HEK293 (cell line): ENCODE results near the gene ILKAP.

Source experiments
- CTCF ChIA-PET: fragments of 350-600 bp; formaldehyde crosslinking; extraction: SDS; loops from one replicate; lab custom pipeline; 2021; ENCODE audit warnings: antibody characterized with exemption; lab: Yijun Ruan, JAX
- POLR2A ChIA-PET: fragments of 300-600 bp; formaldehyde crosslinking; extraction: SDS; loops from one replicate; lab custom pipeline; 2020; ENCODE audit warnings: antibody characterized with exemption, inconsistent platforms; lab: Yijun Ruan, JAX
- H3K27ac ChIP-seq: fragments of 200-500 bp; sonication (Bioruptor generic); 2 replicates; pipeline ENCODE4 v1.5.1; 2014; ENCODE audit warnings: low read depth, low read length, control low read depth, inconsistent platforms; ENCODE audit errors: extremely low read depth
- H3K36me3 ChIP-seq, 2 experiments: fragments of 200-500 bp in 1 of 2; sonication (Bioruptor generic) in 1 of 2; 1 replicate in 1 of 2; 2 replicates in 1 of 2; pipeline ENCODE4 v1.5.1; 2014 to 2017; ENCODE audit warnings: inconsistent platforms in 2 of 2, low read length in 2 of 2; ENCODE audit not compliant: control insufficient read depth in 2 of 2, insufficient read depth in 1 of 2
- H3K4me1 ChIP-seq: fragments of 200-500 bp; sonication (Bioruptor generic); 2 replicates; pipeline ENCODE4 v1.5.1; 2014; ENCODE audit warnings: mild to moderate bottlenecking, low read length, inconsistent platforms; ENCODE audit not compliant: control insufficient read depth, insufficient read depth
- H3K4me3 ChIP-seq: 2 replicates; pipeline ENCODE4 v1.5.1; 2011; ENCODE audit warnings: low read depth, mild to moderate bottlenecking, control low read depth, low read length, moderate library complexity
- H3K9me3 ChIP-seq: fragments of 200-500 bp; sonication (Bioruptor generic); 2 replicates; pipeline ENCODE4 v1.5.1; 2014; ENCODE audit warnings: low read depth, low read length, inconsistent platforms; ENCODE audit not compliant: control insufficient read depth, insufficient read depth
- IKZF3 ChIP-seq: fragments of 450-650 bp; IDR thresholded peaks from 2 replicates; pipeline ENCODE4 v1.5.0; 2018; ENCODE audit warnings: missing biosample characterization, mild to moderate bottlenecking, missing genetic modification characterization, moderate library complexity
- KLF8 ChIP-seq: fragments of 450-650 bp; formaldehyde crosslinking; IDR thresholded peaks from 2 replicates; pipeline ENCODE4 v1.5.1; 2016; ENCODE audit warnings: missing biosample characterization, missing genetic modification characterization
- REPIN1 ChIP-seq: fragments of 450-650 bp; formaldehyde crosslinking; IDR thresholded peaks from 2 replicates; pipeline ENCODE4 v1.5.1; 2017; ENCODE audit warnings: missing biosample characterization, missing genetic modification characterization, low read depth
- SALL2 ChIP-seq: fragments of 450-650 bp; formaldehyde crosslinking; IDR thresholded peaks from 2 replicates; pipeline ENCODE4 v1.5.0; 2017; ENCODE audit warnings: missing biosample characterization, mild to moderate bottlenecking, missing genetic modification characterization, borderline replicate concordance
- ZBTB20 ChIP-seq: fragments of 450-650 bp; formaldehyde crosslinking; IDR thresholded peaks from 2 replicates; pipeline ENCODE4 v1.5.1; 2016; ENCODE audit warnings: missing biosample characterization, missing genetic modification characterization
- ZBTB6 ChIP-seq: fragments of 450-650 bp; formaldehyde crosslinking; IDR thresholded peaks from 2 replicates; pipeline ENCODE4 v1.5.1; 2017; ENCODE audit warnings: missing biosample characterization, missing genetic modification characterization
- ZFHX2 ChIP-seq: fragments of 450-650 bp; formaldehyde crosslinking; conservative IDR thresholded peaks from 2 replicates; pipeline ENCODE4 v1.5.1; 2016; ENCODE audit warnings: missing biosample characterization, missing genetic modification characterization
- ZNF138 ChIP-seq: fragments of 450-650 bp; formaldehyde crosslinking; IDR thresholded peaks from 2 replicates; pipeline ENCODE4 v1.5.1; 2016; ENCODE audit warnings: missing biosample characterization, missing genetic modification characterization, borderline replicate concordance
- ZNF157 ChIP-seq: fragments of 450-650 bp; formaldehyde crosslinking; IDR thresholded peaks from 2 replicates; pipeline ENCODE4 v1.5.1; 2016; ENCODE audit warnings: missing biosample characterization, missing genetic modification characterization
- ZNF174 ChIP-seq: fragments of 450-650 bp; formaldehyde crosslinking; IDR thresholded peaks from 2 replicates; pipeline ENCODE4 v1.5.0; 2017; ENCODE audit warnings: missing biosample characterization, mild to moderate bottlenecking, missing genetic modification characterization
- ZNF311 ChIP-seq: fragments of 450-650 bp; formaldehyde crosslinking; IDR thresholded peaks from 2 replicates; pipeline ENCODE4 v1.5.1; 2017; ENCODE audit warnings: missing biosample characterization, missing genetic modification characterization, borderline replicate concordance
- ZNF335 ChIP-seq: fragments of 450-650 bp; formaldehyde crosslinking; conservative IDR thresholded peaks from 2 replicates; pipeline ENCODE4 v1.5.1; 2016; ENCODE audit warnings: missing biosample characterization, missing genetic modification characterization
- ZNF37A ChIP-seq: fragments of 450-650 bp; IDR thresholded peaks from 2 replicates; pipeline ENCODE4 v1.5.1; 2018; ENCODE audit warnings: missing biosample characterization, missing genetic modification characterization
- ZNF433 ChIP-seq: fragments of 450-650 bp; formaldehyde crosslinking; IDR thresholded peaks from 2 replicates; pipeline ENCODE4 v1.5.1; 2016; ENCODE audit warnings: missing biosample characterization, missing genetic modification characterization, low read depth
- ZNF473 ChIP-seq: fragments of 450-650 bp; formaldehyde crosslinking; IDR thresholded peaks from 2 replicates; pipeline ENCODE4 v1.5.1; 2017; ENCODE audit warnings: missing biosample characterization, missing genetic modification characterization
- ZNF488 ChIP-seq: fragments of 450-650 bp; formaldehyde crosslinking; IDR thresholded peaks from 2 replicates; pipeline ENCODE4 v1.5.1; 2016; ENCODE audit warnings: missing biosample characterization, missing genetic modification characterization
- ZNF530 ChIP-seq: fragments of 450-650 bp; formaldehyde crosslinking; IDR thresholded peaks from 2 replicates; pipeline ENCODE4 v1.5.1; 2016; ENCODE audit warnings: low read depth, missing biosample characterization, missing genetic modification characterization
- ZNF558 ChIP-seq: fragments of 450-650 bp; formaldehyde crosslinking; IDR thresholded peaks from 2 replicates; pipeline ENCODE4 v1.5.1; 2016; ENCODE audit warnings: missing biosample characterization, missing genetic modification characterization
- ZNF624 ChIP-seq: fragments of 450-650 bp; formaldehyde crosslinking; IDR thresholded peaks from 2 replicates; pipeline ENCODE4 v1.5.1; 2017; ENCODE audit warnings: missing biosample characterization, missing genetic modification characterization
- ZNF677 ChIP-seq: fragments of 450-650 bp; IDR thresholded peaks from 2 replicates; pipeline ENCODE4 v1.5.0; 2018; ENCODE audit warnings: missing biosample characterization, mild to moderate bottlenecking, missing genetic modification characterization, moderate library complexity
- ZNF785 ChIP-seq: fragments of 450-650 bp; formaldehyde crosslinking; IDR thresholded peaks from 2 replicates; pipeline ENCODE4 v1.5.1; 2016; ENCODE audit warnings: missing biosample characterization, missing genetic modification characterization
- ZSCAN23 ChIP-seq: fragments of 450-650 bp; formaldehyde crosslinking; IDR thresholded peaks from 2 replicates; pipeline ENCODE4 v1.5.1; 2016; ENCODE audit warnings: missing biosample characterization, missing genetic modification characterization
- TF ChIP-seq, protein P1 (sequence below): fragments of 450-650 bp; formaldehyde crosslinking; IDR thresholded peaks from 2 replicates; pipeline ENCODE4 v1.5.1; 2016; ENCODE audit warnings: missing biosample characterization, missing genetic modification characterization
- TF ChIP-seq, protein P2 (sequence below): fragments of 450-650 bp; formaldehyde crosslinking; IDR thresholded peaks from 2 replicates; pipeline ENCODE4 v1.5.1; 2017; ENCODE audit warnings: missing biosample characterization, missing genetic modification characterization

Gene ILKAP

GRCh38 chr2:238227587-238228032 lies 24.1 kb upstream of the ILKAP start:
- ChIA-PET POLR2A (no interaction called here), CTCF (interaction anchor here (0.8 kb wide), 1 partner anchor 67 kb away, joined by 3 read pairs; no protein-coding TSS in a partner anchor)
- Histone ChIP-seq H3K27ac (no peak overlapping the region), H3K9me3 (no peaks in the 10 kb centered on the region), H3K4me3 (no peak overlapping the region), H3K4me1 (no peaks in the 10 kb centered on the region), H3K36me3 (no peaks in the 10 kb centered on the region)
- TF ChIP-seq ZNF37A: no peak
- TF ChIP-seq ZNF488 (tag by site-specific recombination): no peak
- no peak for TF ChIP-seq ZNF433 (tag by site-specific recombination)
- TF ChIP-seq ZNF530 (tag by site-specific recombination): no peak
- no peak for TF ChIP-seq ZNF558 (tag by site-specific recombination)
- TF ChIP-seq REPIN1: no peak
- TF ChIP-seq ZNF473 (tag by site-specific recombination): no peak
- TF ChIP-seq ZNF157 (tag by site-specific recombination): no peak
- TF ChIP-seq ZNF174 (tag by site-specific recombination): no peak
- no peak for TF ChIP-seq ZNF785 (tag by site-specific recombination)
- TF ChIP-seq, protein P1, sequence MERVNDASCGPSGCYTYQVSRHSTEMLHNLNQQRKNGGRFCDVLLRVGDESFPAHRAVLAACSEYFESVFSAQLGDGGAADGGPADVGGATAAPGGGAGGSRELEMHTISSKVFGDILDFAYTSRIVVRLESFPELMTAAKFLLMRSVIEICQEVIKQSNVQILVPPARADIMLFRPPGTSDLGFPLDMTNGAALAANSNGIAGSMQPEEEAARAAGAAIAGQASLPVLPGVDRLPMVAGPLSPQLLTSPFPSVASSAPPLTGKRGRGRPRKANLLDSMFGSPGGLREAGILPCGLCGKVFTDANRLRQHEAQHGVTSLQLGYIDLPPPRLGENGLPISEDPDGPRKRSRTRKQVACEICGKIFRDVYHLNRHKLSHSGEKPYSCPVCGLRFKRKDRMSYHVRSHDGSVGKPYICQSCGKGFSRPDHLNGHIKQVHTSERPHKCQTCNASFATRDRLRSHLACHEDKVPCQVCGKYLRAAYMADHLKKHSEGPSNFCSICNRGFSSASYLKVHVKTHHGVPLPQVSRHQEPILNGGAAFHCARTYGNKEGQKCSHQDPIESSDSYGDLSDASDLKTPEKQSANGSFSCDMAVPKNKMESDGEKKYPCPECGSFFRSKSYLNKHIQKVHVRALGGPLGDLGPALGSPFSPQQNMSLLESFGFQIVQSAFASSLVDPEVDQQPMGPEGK (tag by site-specific recombination): no peak
- TF ChIP-seq ZNF311: no peak
- TF ChIP-seq ZNF335 (tag by site-specific recombination): no peak
- no peak for TF ChIP-seq ZNF624 (tag by site-specific recombination)
- TF ChIP-seq ZNF138 (tag by site-specific recombination): no peak
- TF ChIP-seq KLF8: no peak
- no peak for TF ChIP-seq ZNF677 (tag by site-specific recombination)
- TF ChIP-seq ZSCAN23 (tag by site-specific recombination): no peak
- TF ChIP-seq ZBTB20 (tag by site-specific recombination): no peak

DNA sequence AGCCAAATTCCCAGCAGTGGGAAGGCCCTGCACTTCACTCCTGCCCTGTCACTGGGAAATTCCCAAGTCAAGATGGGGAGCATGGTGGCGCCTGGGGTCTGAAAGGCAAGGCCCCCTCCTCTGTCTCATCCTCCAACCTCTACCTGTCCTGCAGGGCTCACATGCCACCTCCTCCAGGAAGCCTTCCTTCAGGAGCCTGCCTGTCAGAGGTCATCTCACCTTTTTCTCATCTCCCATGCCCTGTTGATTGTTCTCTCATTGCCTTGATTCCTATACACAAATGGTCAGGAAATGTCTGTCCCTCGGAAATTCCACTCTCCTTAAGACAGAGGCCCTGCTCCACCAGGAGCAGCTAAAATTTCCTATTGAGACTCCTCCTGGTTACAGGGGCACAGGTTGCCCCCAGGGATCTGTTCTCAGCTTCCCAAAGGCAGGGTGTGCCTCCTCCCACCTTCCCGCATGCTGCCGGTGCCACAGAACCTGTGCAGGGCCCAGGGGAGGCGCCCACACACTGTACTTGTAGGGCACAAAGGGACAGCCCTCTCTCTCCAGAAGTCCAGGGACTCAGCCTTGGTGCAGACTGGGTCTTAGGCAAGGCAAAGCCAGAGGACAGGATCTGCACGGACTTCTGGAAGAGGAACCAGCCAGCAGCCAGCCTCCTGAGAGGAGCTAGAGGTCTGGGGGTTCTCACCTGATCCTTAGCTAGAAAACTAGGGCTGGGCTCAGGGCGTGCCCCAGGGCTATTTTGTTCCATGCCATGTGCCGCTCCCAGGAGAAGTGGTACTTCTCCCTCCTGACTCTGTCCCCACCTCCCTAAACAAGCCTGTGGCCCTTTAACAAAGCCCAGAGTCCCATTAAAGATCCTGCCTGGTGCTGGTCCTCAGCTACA lies 23.4 kb upstream of the ILKAP start:
- Histone ChIP-seq H3K9me3 (no peaks in the 10 kb centered on the region), H3K27ac (no peak overlapping the region), H3K4me1 (no peaks in the 10 kb centered on the region), H3K4me3 (no peak overlapping the region), H3K36me3 (no peaks in the 10 kb centered on the region)
- ChIA-PET CTCF (no interaction called here), POLR2A (no interaction called here)
- TF ChIP-seq ZFHX2 (tag by site-specific recombination): 0 out of 2 replicates have a peak, but pooled peaks have one; percentile 16
- TF ChIP-seq ZBTB6 (tag by site-specific recombination): no peak
- no peak for TF ChIP-seq SALL2 (tag by site-specific recombination)
- TF ChIP-seq IKZF3 (tag by site-specific recombination): no peak
- TF ChIP-seq, protein P2, sequence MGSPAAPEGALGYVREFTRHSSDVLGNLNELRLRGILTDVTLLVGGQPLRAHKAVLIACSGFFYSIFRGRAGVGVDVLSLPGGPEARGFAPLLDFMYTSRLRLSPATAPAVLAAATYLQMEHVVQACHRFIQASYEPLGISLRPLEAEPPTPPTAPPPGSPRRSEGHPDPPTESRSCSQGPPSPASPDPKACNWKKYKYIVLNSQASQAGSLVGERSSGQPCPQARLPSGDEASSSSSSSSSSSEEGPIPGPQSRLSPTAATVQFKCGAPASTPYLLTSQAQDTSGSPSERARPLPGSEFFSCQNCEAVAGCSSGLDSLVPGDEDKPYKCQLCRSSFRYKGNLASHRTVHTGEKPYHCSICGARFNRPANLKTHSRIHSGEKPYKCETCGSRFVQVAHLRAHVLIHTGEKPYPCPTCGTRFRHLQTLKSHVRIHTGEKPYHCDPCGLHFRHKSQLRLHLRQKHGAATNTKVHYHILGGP (tag by site-specific recombination): no peak
